RWPE2 (cell line): ENCODE results near the gene THSD4.

Experiments
- ATAC-seq: fragments of 200-7000 bp; cut with Tn5 transposase; 3 replicates; pipeline ENCODE4 v1.9.1; 2021; ENCODE audit warnings: low read depth
- DNase-seq: peaks from one replicate; pipeline ENCODE4 v3.0.0-alpha.2; 2020; ENCODE audit warnings: low spot score
- H3K27ac ChIP-seq: fragments of 450-650 bp; 2 replicates; pipeline ENCODE4 v1.5.1; 2017; ENCODE audit warnings: mild to moderate bottlenecking; ENCODE audit not compliant: poor library complexity, severe bottlenecking
- H3K27me3 ChIP-seq: fragments of 250-450 bp; sonication (Bioruptor Pico); 2 replicates; pipeline ENCODE4 v1.5.1; 2021; ENCODE audit warnings: mild to moderate bottlenecking, moderate library complexity; ENCODE audit not compliant: insufficient read depth, poor library complexity, severe bottlenecking
- H3K36me3 ChIP-seq: fragments of 250-450 bp; sonication (Bioruptor Pico); 2 replicates; pipeline ENCODE4 v1.5.1; 2020; ENCODE audit warnings: low read depth, mild to moderate bottlenecking, moderate library complexity
- H3K4me1 ChIP-seq: fragments of 250-450 bp; sonication (Bioruptor Pico); 2 replicates; pipeline ENCODE4 v1.5.1; 2021; ENCODE audit warnings: mild to moderate bottlenecking, moderate library complexity; ENCODE audit not compliant: insufficient read depth, poor library complexity, severe bottlenecking
- H3K4me3 ChIP-seq: fragments of 250-450 bp; sonication (Bioruptor Pico); 2 replicates; pipeline ENCODE4 v1.5.1; 2021; ENCODE audit warnings: mild to moderate bottlenecking, moderate library complexity; ENCODE audit not compliant: severe bottlenecking
- H3K9me3 ChIP-seq: fragments of 250-450 bp; sonication (Bioruptor Pico); 2 replicates; pipeline ENCODE4 v1.5.1; 2021; ENCODE audit warnings: mild to moderate bottlenecking, moderate library complexity; ENCODE audit not compliant: severe bottlenecking
- TF ChIP-seq, protein P1 (sequence below): fragments of 450-650 bp; IDR thresholded peaks from one replicate; pipeline ENCODE4 v1.5.1; 2017; ENCODE audit warnings: mild to moderate bottlenecking, moderate library complexity; ENCODE audit not compliant: poor library complexity, severe bottlenecking

THSD4 gene

DNA sequence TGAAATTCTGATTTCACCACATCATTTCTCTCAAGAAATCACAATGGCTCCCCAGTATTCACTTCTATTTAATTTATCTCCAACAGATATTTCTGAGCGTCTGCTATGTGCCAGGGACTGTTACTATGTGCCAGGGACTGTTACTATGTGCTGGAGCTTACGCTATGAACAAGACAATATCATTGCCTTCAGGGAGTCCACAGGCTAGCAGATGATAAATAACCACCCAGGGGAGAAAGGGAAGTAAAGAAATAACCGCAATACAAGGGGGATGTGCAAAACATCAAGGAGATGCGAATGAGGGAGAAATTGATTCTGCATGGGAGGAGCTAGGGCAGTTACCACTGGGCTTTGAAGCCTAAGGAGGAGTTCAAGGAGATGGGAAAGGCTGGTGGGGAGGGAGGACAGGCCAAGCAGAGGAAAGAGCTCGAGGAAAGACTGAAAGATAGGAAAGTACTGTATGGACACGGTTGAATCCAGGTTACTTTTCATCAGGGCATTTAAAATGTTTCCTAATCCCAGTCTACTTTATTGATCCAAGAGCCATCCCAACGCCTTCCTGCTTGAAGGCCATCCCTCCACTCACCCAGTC lies 2.5 kb downstream of the THSD4 start:
- H3K27ac ChIP-seq: peak overlapping the region; percentile 97
- H3K4me1 ChIP-seq: peaks cover 79% of the 10 kb centered on the region
- no peaks in the 10 kb centered on the region for H3K9me3 ChIP-seq
- TF ChIP-seq, protein P1, sequence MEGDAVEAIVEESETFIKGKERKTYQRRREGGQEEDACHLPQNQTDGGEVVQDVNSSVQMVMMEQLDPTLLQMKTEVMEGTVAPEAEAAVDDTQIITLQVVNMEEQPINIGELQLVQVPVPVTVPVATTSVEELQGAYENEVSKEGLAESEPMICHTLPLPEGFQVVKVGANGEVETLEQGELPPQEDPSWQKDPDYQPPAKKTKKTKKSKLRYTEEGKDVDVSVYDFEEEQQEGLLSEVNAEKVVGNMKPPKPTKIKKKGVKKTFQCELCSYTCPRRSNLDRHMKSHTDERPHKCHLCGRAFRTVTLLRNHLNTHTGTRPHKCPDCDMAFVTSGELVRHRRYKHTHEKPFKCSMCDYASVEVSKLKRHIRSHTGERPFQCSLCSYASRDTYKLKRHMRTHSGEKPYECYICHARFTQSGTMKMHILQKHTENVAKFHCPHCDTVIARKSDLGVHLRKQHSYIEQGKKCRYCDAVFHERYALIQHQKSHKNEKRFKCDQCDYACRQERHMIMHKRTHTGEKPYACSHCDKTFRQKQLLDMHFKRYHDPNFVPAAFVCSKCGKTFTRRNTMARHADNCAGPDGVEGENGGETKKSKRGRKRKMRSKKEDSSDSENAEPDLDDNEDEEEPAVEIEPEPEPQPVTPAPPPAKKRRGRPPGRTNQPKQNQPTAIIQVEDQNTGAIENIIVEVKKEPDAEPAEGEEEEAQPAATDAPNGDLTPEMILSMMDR: no peak
- H3K4me3 ChIP-seq: no peak overlapping the region
- no peaks in the 10 kb centered on the region for H3K27me3 ChIP-seq
- DNase-seq (no peak), ATAC-seq (no peak)
- H3K36me3 ChIP-seq: peaks cover 40% of the 10 kb centered on the region

DNA sequence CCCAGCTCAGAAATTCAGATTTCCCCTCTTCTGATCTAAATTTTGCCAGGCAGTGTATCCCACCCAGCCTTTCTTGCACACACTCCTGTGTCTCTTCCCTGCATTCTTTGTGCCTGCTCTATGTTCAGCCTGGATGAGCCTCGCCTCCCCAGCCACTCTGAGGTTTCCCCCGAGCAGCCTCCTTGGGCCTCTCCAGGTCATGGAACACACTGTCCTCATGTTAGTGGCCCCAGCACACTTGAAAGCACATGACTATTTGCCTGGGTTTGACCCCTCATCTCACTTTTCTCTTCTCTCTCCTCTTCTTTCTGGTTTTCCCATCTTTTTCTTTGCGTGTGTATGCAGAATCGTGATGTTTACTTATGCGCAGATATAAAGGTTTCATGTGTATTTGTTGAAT lies 3.1 kb downstream of the THSD4 start:
- Histone ChIP-seq H3K27ac (peak overlapping the region; percentile 97), H3K4me1 (peaks cover 76% of the 10 kb centered on the region), H3K9me3 (no peaks in the 10 kb centered on the region), H3K36me3 (peaks cover 46% of the 10 kb centered on the region), H3K27me3 (no peaks in the 10 kb centered on the region), H3K4me3 (no peak overlapping the region)
- ATAC-seq (no peak), DNase-seq (no peak)
- TF ChIP-seq, protein P1: no peak

DNA sequence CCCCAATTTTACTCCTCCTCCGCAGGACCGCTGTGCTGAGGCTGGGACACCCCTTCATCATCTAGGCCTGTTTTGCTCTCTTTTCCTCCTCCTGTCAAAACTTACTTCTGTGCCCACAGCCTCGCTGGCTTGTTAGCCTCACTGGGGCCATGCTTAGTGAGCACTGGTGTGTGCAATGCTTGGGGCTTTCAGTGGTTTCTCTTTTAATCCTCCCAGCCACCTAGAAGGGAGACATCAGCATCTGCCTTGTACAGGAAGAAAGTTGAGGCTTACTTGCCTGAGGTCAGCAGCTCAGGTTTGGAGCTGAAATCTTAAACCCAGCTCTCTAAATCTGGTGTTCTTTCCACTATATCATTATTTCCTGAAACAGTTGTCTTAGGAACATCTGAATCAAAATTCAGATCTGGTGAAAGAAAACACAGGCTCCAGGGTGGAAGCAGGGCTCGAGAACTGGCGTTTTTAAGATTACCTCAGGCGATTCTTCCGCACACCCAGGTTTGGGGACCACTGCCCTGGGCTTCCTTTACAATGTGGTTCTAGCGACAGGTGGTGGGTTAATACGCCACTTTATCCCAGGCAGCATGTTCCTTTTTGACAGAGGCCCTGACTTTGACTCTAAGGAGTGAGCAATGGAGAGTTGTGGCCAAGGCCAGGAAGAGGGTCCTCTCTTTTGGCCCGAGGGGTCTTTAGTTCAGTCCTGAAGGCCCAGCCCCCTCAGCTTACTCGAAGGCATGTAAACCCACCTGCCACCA lies 3.8 kb downstream of the THSD4 start:
- ATAC-seq (no peak), DNase-seq (no peak)
- no peaks in the 10 kb centered on the region for H3K9me3 ChIP-seq
- peak overlapping the region; percentile 97 for H3K27ac ChIP-seq
- peaks cover 53% of the 10 kb centered on the region for H3K36me3 ChIP-seq
- H3K4me1 ChIP-seq: peaks cover 69% of the 10 kb centered on the region
- H3K27me3 ChIP-seq: no peaks in the 10 kb centered on the region
- TF ChIP-seq, protein P1: no peak
- no peak overlapping the region for H3K4me3 ChIP-seq

DNA sequence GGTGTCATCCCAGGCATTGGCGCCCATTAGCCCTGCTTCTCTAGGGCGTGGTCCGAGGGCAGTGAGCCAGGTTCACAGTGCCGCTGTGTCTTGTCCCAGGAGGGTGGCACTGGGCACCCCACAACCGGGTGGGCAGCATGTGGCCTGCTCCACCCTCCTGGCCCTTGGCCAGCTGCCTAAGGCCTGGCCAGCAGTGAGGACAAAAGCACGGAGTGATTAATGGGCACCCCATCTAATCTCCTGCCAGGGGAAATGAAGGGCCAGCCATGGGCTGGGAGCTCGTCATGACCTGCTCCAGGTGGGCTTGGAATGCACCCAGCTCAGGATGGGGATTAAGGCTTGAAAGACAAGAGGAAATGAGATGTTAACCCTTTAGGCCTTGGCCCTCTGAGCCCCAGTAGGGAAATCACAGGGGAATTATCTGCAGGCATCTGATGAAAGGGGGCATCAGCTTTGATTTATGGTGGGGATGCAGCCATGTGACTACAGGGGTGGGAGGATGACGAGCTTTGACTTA lies 5.2 kb downstream of the THSD4 start:
- no peaks in the 10 kb centered on the region for H3K27me3 ChIP-seq
- ATAC-seq: peak; percentile 40
- H3K27ac ChIP-seq: peak overlapping the region; percentile 97
- peaks cover 58% of the 10 kb centered on the region for H3K4me1 ChIP-seq
- H3K4me3 ChIP-seq: no peak overlapping the region
- peak; percentile 87 for DNase-seq
- peaks cover 63% of the 10 kb centered on the region for H3K36me3 ChIP-seq
- TF ChIP-seq, protein P1: no peak
- no peaks in the 10 kb centered on the region for H3K9me3 ChIP-seq

DNA sequence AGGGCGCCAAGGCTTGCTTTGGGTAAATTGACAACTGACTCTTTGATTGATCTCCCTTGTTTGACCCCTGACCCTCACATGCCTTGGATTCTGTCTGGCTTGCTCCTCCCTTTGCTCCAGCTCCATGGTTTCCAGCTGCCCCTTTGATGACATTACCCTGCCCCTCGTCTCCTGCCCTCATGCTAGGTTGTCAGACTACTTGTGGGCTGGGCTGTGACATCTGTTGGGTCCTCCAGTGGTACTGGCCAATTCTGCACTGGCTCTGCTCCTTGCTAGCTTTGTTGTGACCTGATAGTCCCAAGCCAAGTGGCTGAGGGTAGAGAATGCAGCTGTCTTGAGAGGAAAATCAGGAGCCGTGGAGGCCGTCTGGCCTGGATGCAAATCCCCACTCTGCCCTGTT lies 6.2 kb downstream of the THSD4 start:
- peaks cover 66% of the 10 kb centered on the region for H3K36me3 ChIP-seq
- ATAC-seq (no peak), DNase-seq (no peak)
- H3K9me3 ChIP-seq: no peaks in the 10 kb centered on the region
- H3K27me3 ChIP-seq: no peaks in the 10 kb centered on the region
- no peak overlapping the region for H3K4me3 ChIP-seq
- H3K4me1 ChIP-seq: peaks cover 58% of the 10 kb centered on the region
- H3K27ac ChIP-seq: peak overlapping the region; percentile 97
- TF ChIP-seq, protein P1: no peak
